ENCODE data around the gene SLC7A14.

GRCh38 chr3:170520996-170521395 lies 64.9 kb downstream of the SLC7A14 start:
- TF ChIP-seq CTCF (IDR thresholded peaks at IDR 0.05) (no peak), POLR2A (IDR thresholded peaks at IDR 0.05) (no peak)
